Glutamatergic neuron (in vitro differentiated cells): Measurements from ENCODE around the gene NPAS2. TPM values are rescaled to one million over a fixed set of nuclear protein-coding genes. Genes with fewer than 3 reads are reported as not detected.

Experiments used
- DNase-seq: peaks from one replicate; pipeline ENCODE4 v3.0.0; 2022
- H3K27ac Mint-ChIP-seq: one replicate; pipeline ENCODE4 v1.8.0; 2020; ENCODE audit warnings: mild to moderate bottlenecking, mixed read lengths, inconsistent platforms; ENCODE audit not compliant: unreplicated experiment
- H3K27me3 Mint-ChIP-seq: one replicate; pipeline ENCODE4 v1.8.0; 2020; ENCODE audit warnings: mild to moderate bottlenecking, moderate library complexity, mixed read lengths, inconsistent platforms; ENCODE audit not compliant: unreplicated experiment
- H3K36me3 Mint-ChIP-seq: one replicate; pipeline ENCODE4 v1.8.0; 2020; ENCODE audit warnings: mild to moderate bottlenecking, mixed read lengths, inconsistent platforms; ENCODE audit not compliant: unreplicated experiment
- H3K4me1 Mint-ChIP-seq: one replicate; pipeline ENCODE4 v1.8.0; 2020; ENCODE audit warnings: mild to moderate bottlenecking, low read depth, mixed read lengths, inconsistent platforms; ENCODE audit not compliant: unreplicated experiment
- H3K4me3 Mint-ChIP-seq: one replicate; pipeline ENCODE4 v1.8.0; 2020; ENCODE audit warnings: mild to moderate bottlenecking, mixed read lengths, inconsistent platforms; ENCODE audit not compliant: unreplicated experiment
- H3K9me3 Mint-ChIP-seq: one replicate; pipeline ENCODE4 v1.8.0; 2020; ENCODE audit warnings: mild to moderate bottlenecking, moderate library complexity, mixed read lengths, inconsistent platforms; ENCODE audit not compliant: unreplicated experiment
- CTCF ChIP-seq: fragments of 200-600 bp; sonication (generic); IDR thresholded peaks from one replicate; pipeline ENCODE4 v1.5.0; 2021; ENCODE audit not compliant: partially characterized antibody, unreplicated experiment
- total RNA-seq: library from RNA; stranded (reverse); fragmentation: NEBNext Ultra II Directional; extraction: Animal tissue kit (Norgen Biotek cat#: 25700); gene quantifications from one replicate; pipeline ENCODE4 v1.2.1, GENCODE V29; 2021; ENCODE audit not compliant: unreplicated experiment

NPAS2 gene
- total RNA-seq, 1 donor from 2014 or later = 0.54 TPM

DNA sequence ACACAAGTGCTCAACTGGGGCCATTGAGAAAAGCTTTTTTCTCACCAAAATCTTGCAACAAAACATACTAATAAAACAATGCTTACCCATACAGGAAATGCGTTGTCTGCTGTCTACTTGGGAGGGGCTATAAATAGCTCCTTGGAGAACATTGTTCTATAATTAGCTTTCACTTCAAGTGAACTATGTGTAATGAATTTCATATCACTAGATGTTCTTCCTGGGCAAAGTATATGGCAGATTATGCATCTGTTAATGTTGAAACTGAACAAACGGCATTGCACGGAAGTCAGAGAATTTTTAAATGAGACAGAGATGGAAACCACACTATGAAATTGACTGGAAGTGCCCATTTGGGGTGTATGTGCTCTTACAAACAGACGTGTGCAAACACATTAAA is 6.4 kb upstream of the NPAS2 start:
- no peak for TF ChIP-seq CTCF
- H3K36me3 Mint-ChIP-seq = peaks cover 10% of the 10 kb centered on the region
- H3K4me3 Mint-ChIP-seq = no peak overlapping the region

DNA sequence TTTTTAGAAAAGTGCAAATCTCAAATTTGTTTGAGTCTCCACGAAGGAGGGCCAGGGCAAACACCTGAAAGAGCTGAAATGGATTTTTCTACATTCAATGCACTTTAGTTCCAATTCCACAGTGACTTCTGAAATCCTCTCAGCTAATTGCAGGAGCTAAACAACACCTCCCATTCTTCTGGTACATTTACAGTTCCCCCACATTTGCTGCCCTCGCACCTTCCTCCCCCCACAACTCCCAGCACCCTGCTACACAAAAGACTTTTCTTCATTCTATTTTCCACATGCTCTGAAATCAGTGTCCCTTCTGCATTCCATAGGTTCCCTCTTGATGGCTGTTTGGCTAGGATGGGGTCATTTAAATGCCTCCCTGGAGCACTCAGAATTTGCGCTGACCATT is 5.9 kb upstream of the NPAS2 start:
- Mint-ChIP-seq H3K27ac (no peak overlapping the region), H3K27me3 (peaks cover 4% of the 10 kb centered on the region), H3K4me1 (no peaks in the 10 kb centered on the region), H3K36me3 (peaks cover 8% of the 10 kb centered on the region), H3K9me3 (peaks cover 7% of the 10 kb centered on the region), H3K4me3 (no peak overlapping the region)
- no peak for DNase-seq
- TF ChIP-seq CTCF = no peak

More for the DNA sequence above, 6.4 kb upstream of the NPAS2 start:
- Mint-ChIP-seq H3K27me3 (peaks cover 4% of the 10 kb centered on the region), H3K4me1 (no peaks in the 10 kb centered on the region), H3K9me3 (peaks cover 8% of the 10 kb centered on the region), H3K27ac (no peak overlapping the region)
- DNase-seq = no peak

DNA sequence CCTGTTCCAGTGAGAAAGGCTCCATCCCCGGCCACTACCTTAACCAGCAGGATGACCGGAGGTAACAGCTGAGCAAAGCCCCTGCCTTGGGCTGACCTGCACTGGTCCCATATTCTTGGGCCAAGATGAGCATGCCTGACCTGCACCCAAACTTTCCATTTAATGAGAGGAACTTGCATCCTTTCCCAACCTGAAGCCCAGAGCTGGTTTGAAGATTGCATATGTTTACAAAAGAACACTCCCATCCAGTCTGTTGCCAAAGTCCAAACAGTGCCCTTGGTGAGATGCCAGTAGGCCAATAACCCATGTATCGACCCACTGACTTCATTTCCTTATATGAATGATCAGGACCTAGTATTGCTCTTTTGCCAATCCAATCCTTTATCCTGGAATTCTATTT is 5.5 kb upstream of the NPAS2 start:
- peaks cover 7% of the 10 kb centered on the region for H3K9me3 Mint-ChIP-seq
- H3K36me3 Mint-ChIP-seq = peaks cover 8% of the 10 kb centered on the region
- H3K27me3 Mint-ChIP-seq = peaks cover 4% of the 10 kb centered on the region
- no peak overlapping the region for H3K4me3 Mint-ChIP-seq
- TF ChIP-seq CTCF = no peak
- H3K4me1 Mint-ChIP-seq = no peaks in the 10 kb centered on the region
- no peak for DNase-seq
- H3K27ac Mint-ChIP-seq = no peak overlapping the region

- H3K4me1 Mint-ChIP-seq = no peaks in the 10 kb centered on the region
- H3K4me3 Mint-ChIP-seq = no peak overlapping the region
- no peak overlapping the region for H3K27ac Mint-ChIP-seq
- no peak for DNase-seq
- TF ChIP-seq CTCF = no peak
- H3K9me3 Mint-ChIP-seq = peaks cover 7% of the 10 kb centered on the region
- H3K36me3 Mint-ChIP-seq = no peaks in the 10 kb centered on the region
- H3K27me3 Mint-ChIP-seq = peaks cover 5% of the 10 kb centered on the region
These were observed 2.5 kb upstream of the NPAS2 start for GRCh38 chr2:100817388-100817985.

DNA sequence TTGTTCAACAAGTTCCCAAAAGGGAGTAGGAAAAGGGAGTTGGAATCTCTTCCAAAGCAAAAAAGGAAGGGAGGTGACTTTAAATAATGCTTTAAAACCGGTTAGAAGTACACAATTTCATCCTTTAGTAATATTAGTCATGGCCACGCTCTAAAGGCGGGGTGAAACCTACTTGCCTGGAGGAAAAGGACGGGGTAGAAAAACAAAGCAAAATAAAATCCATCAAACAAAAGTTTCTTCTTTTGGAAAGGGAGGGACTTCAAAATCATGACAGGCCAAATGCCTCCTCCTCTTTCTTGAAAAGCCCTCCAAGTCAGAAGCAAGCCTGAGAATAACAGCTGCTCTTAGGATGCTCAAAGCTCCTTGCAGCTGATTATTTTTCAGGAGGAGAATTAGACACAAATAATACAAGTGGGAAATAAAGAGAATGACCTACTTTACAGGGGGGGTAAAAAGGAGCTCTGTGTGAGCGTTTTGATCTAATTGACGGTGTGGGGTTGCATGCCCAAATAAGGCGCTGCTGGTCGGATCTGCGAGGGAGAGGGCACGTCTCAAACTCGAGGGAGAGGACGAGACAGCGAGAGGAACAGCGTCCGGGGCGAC is 1.8 kb upstream of the NPAS2 start:
- no peaks in the 10 kb centered on the region for H3K36me3 Mint-ChIP-seq
- H3K27ac Mint-ChIP-seq = no peak overlapping the region
- TF ChIP-seq CTCF = no peak
- peaks cover 5% of the 10 kb centered on the region for H3K27me3 Mint-ChIP-seq
- peaks cover 7% of the 10 kb centered on the region for H3K9me3 Mint-ChIP-seq
- H3K4me3 Mint-ChIP-seq = peak overlapping the region; percentile 66
- no peak for DNase-seq
- no peaks in the 10 kb centered on the region for H3K4me1 Mint-ChIP-seq
